H9 (cell line): Measurements from ENCODE around the gene KLHDC7A. TPM values are rescaled to one million over a fixed set of nuclear protein-coding genes. Genes with fewer than 3 reads are reported as not detected.

Experiments
- DNase-seq: peaks from one replicate; pipeline ENCODE4 v3.0.0-alpha.2; 2017
- H2AFZ ChIP-seq: one replicate; pipeline ENCODE4 v1.6.1; 2013; ENCODE audit warnings: mild to moderate bottlenecking, low read length, control low read depth, moderate library complexity
- H2AK5ac ChIP-seq: 2 replicates; pipeline ENCODE4 v1.6.1; 2013; ENCODE audit warnings: low read length, control low read depth, mixed read lengths; ENCODE audit not compliant: insufficient read length
- H2BK120ac ChIP-seq: one replicate; pipeline ENCODE4 v1.6.1; 2013; ENCODE audit warnings: low read depth, mild to moderate bottlenecking, low read length, control low read depth, inconsistent platforms; ENCODE audit not compliant: poor library complexity, severe bottlenecking
- H2BK12ac ChIP-seq: 2 replicates; pipeline ENCODE4 v1.6.1; 2013; ENCODE audit warnings: low read length, control low read depth, mixed read lengths, low read depth; ENCODE audit not compliant: insufficient read length
- H2BK15ac ChIP-seq: 2 replicates; pipeline ENCODE4 v1.6.1; 2013; ENCODE audit warnings: low read depth, low read length, control low read depth
- H2BK20ac ChIP-seq: one replicate; pipeline ENCODE4 v1.6.1; 2013; ENCODE audit warnings: low read depth, mild to moderate bottlenecking, low read length, control low read depth, inconsistent platforms; ENCODE audit not compliant: poor library complexity, severe bottlenecking
- H2BK5ac ChIP-seq: 2 replicates; pipeline ENCODE4 v1.6.1; 2013; ENCODE audit warnings: low read length, control low read depth, mixed read lengths; ENCODE audit not compliant: insufficient read length
- H3K14ac ChIP-seq: 2 replicates; pipeline ENCODE4 v1.6.1; 2013; ENCODE audit warnings: low read length, control low read depth; ENCODE audit not compliant: insufficient read depth
- H3K18ac ChIP-seq: 2 replicates; pipeline ENCODE4 v1.6.1; 2013; ENCODE audit warnings: low read depth, mild to moderate bottlenecking, mixed read lengths, low read length, control low read depth; ENCODE audit not compliant: insufficient read length
- H3K23ac ChIP-seq: 2 replicates; pipeline ENCODE4 v1.6.1; 2013; ENCODE audit warnings: low read length, control low read depth, mixed read lengths, low read depth; ENCODE audit not compliant: insufficient read length
- H3K23me2 ChIP-seq: 2 replicates; pipeline ENCODE4 v1.6.1; 2013; ENCODE audit warnings: low read depth, mild to moderate bottlenecking, mixed read lengths, low read length, control low read depth; ENCODE audit not compliant: insufficient read length, poor library complexity, severe bottlenecking
- H3K27ac ChIP-seq: 2 replicates; pipeline ENCODE4 v1.5.1; 2013; ENCODE audit warnings: low read length, control low read depth, mixed read lengths, low read depth; ENCODE audit not compliant: insufficient read length
- H3K27me3 ChIP-seq: 2 replicates; pipeline ENCODE4 v1.6.1; 2013; ENCODE audit warnings: low read length, control low read depth, inconsistent platforms; ENCODE audit not compliant: insufficient read depth
- H3K4ac ChIP-seq: 2 replicates; pipeline ENCODE4 v1.6.1; 2013; ENCODE audit warnings: low read depth, mild to moderate bottlenecking, control low read depth, inconsistent platforms, low read length, moderate library complexity
- H3K4me1 ChIP-seq: 2 replicates; pipeline ENCODE4 v1.6.1; 2013; ENCODE audit warnings: low read length, control low read depth, inconsistent platforms; ENCODE audit not compliant: insufficient read depth
- H3K4me2 ChIP-seq: 2 replicates; pipeline ENCODE4 v1.6.1; 2013; ENCODE audit warnings: low read length, control low read depth, mixed read lengths; ENCODE audit not compliant: insufficient read length, insufficient read depth
- H3K56ac ChIP-seq: 2 replicates; pipeline ENCODE4 v1.6.1; 2013; ENCODE audit warnings: low read depth, mild to moderate bottlenecking, mixed read lengths, low read length, control low read depth; ENCODE audit not compliant: insufficient read length
- H3K79me1 ChIP-seq: 2 replicates; pipeline ENCODE4 v1.6.1; 2013; ENCODE audit warnings: low read depth, mild to moderate bottlenecking, moderate library complexity, low read length, control low read depth, inconsistent platforms; ENCODE audit not compliant: insufficient read depth, poor library complexity, severe bottlenecking
- H3K79me2 ChIP-seq: 2 replicates; pipeline ENCODE4 v1.6.1; 2013; ENCODE audit warnings: low read length, control low read depth, inconsistent platforms; ENCODE audit not compliant: insufficient read depth
- H3K9ac ChIP-seq: 2 replicates; pipeline ENCODE4 v1.6.1; 2013; ENCODE audit warnings: low read length, control low read depth, mixed read lengths; ENCODE audit not compliant: insufficient read length; ENCODE audit errors: extremely low read depth
- H3K9me3 ChIP-seq: one replicate; pipeline ENCODE4 v1.6.1; 2013; ENCODE audit warnings: low read depth, low read length, inconsistent platforms; ENCODE audit not compliant: control insufficient read depth
- H3T11ph ChIP-seq: one replicate; pipeline ENCODE4 v1.6.1; 2013; ENCODE audit warnings: mild to moderate bottlenecking, low read length, control low read depth, inconsistent platforms
- H4K20me1 ChIP-seq: one replicate; pipeline ENCODE4 v1.6.1; 2013; ENCODE audit not compliant: control insufficient read depth, insufficient read length, insufficient read depth
- H4K5ac ChIP-seq: 2 replicates; pipeline ENCODE4 v1.6.1; 2013; ENCODE audit warnings: low read depth, mild to moderate bottlenecking, mixed read lengths, low read length, control low read depth; ENCODE audit not compliant: insufficient read length
- H4K8ac ChIP-seq: replicated peaks from 2 replicates; pipeline ENCODE4 v1.6.1; 2013; ENCODE audit warnings: low read length, control low read depth, mixed read lengths, low read depth; ENCODE audit not compliant: insufficient read length
- H4K91ac ChIP-seq: 2 replicates; pipeline ENCODE4 v1.6.1; 2013; ENCODE audit warnings: low read depth, mild to moderate bottlenecking, moderate library complexity, mixed read lengths, low read length, control low read depth; ENCODE audit not compliant: insufficient read length
- H3K27ac Mint-ChIP-seq, 3 experiments: 2 replicates in 2 of 3; 3 replicates in 1 of 3; pipeline ENCODE4 v1.8.0; 2020 to 2021; ENCODE audit warnings: mixed read lengths in 3 of 3, mild to moderate bottlenecking in 1 of 3, moderate library complexity in 1 of 3
- H3K27me3 Mint-ChIP-seq: 2 replicates; pipeline ENCODE4 v1.8.0; 2021; ENCODE audit warnings: low read depth, mild to moderate bottlenecking, moderate library complexity, mixed read lengths
- H3K36me3 Mint-ChIP-seq, 3 experiments: 2 replicates in 2 of 3; 3 replicates in 1 of 3; pipeline ENCODE4 v1.8.0; 2020 to 2021; ENCODE audit warnings: low read depth in 3 of 3, mixed read lengths in 3 of 3; ENCODE audit not compliant: insufficient read depth in 1 of 3
- H3K4me1 Mint-ChIP-seq, 2 experiments: 2 replicates each; pipeline ENCODE4 v1.8.0; 2020; ENCODE audit warnings: mixed read lengths in 2 of 2
- H3K4me3 Mint-ChIP-seq, 2 experiments: 2 replicates in 1 of 2; 3 replicates in 1 of 2; pipeline ENCODE4 v1.8.0; 2020 to 2021; ENCODE audit warnings: mild to moderate bottlenecking in 2 of 2, mixed read lengths in 2 of 2, moderate library complexity in 1 of 2
- H3K9me3 Mint-ChIP-seq, 2 experiments: 2 replicates in 1 of 2; 3 replicates in 1 of 2; pipeline ENCODE4 v1.8.0; 2020; ENCODE audit warnings: mild to moderate bottlenecking in 2 of 2, mixed read lengths in 2 of 2, moderate library complexity in 1 of 2
- CTCF ChIP-seq: fragments of 200-600 bp; sonication (generic); conservative IDR thresholded peaks from 3 replicates; pipeline ENCODE4 v1.8.0; 2021; ENCODE audit warnings: antibody characterized with exemption, mild to moderate bottlenecking
- WGBS: extraction: QIAGEN DNeasy Blood & Tissue Kit; methylation state at CpG from one replicate; pipeline ENCODE4 v1.1.7; 2013; ENCODE audit warnings: missing lambda C conversion rate, low lambda C conversion rate, mixed read lengths; ENCODE audit not compliant: insufficient read length; ENCODE audit errors: extremely low coverage; 5-methylcytosine and 5-hydroxymethylcytosine counted together
- total RNA-seq: library from RNA; stranded (reverse); gene quantifications from 2 replicates; pipeline ENCODE4 v1.2.1, GENCODE V29; 2021

KLHDC7A gene
- total RNA-seq, 1 experiment from 2014 or later = 11.4 TPM

GRCh38 chr1:18512883-18513282 is 32.2 kb downstream of the KLHDC7A start:
- H3K4ac ChIP-seq = no peak overlapping the region
- Mint-ChIP-seq H3K4me1 (peaks cover 10 to 13% of the 10 kb centered on the region in 2 experiments), H3K9me3 (peaks cover 23 to 30% of the 10 kb centered on the region in 2 experiments), H3K27me3 (no peaks in the 10 kb centered on the region; the same call in 1 of the 2 replicates), H3K4me3 (no peak overlapping the region), H3K27ac (no peak overlapping the region), H3K36me3 (peaks cover 0 to 12% (median 4%) of the 10 kb centered on the region in 3 experiments; a peak in 4 of 7 replicates)
- H2BK20ac ChIP-seq = no peak overlapping the region
- H4K91ac ChIP-seq = no peak overlapping the region
- H3K23ac ChIP-seq = no peak overlapping the region
- H3K27ac ChIP-seq = no peak overlapping the region
- H4K5ac ChIP-seq = no peak overlapping the region
- no peak for DNase-seq
- H3K4me2 ChIP-seq = no peak overlapping the region
- H4K8ac ChIP-seq = no peak overlapping the region
- no peaks in the 10 kb centered on the region for H3K79me2 ChIP-seq
- H3K79me1 ChIP-seq = no peaks in the 10 kb centered on the region
- no CpG with 5 or more reads among the region's 9 CpGs for WGBS
- no peak overlapping the region for H2BK120ac ChIP-seq
- H2AFZ ChIP-seq = no peak overlapping the region
- H3K18ac ChIP-seq = no peak overlapping the region
- H3T11ph ChIP-seq = no peak overlapping the region
- no peaks in the 10 kb centered on the region for H3K27me3 ChIP-seq
- H2BK15ac ChIP-seq = no peak overlapping the region
- TF ChIP-seq CTCF = no peak
- H3K56ac ChIP-seq = no peak overlapping the region
- H3K9ac ChIP-seq = no peak overlapping the region
- no peaks in the 10 kb centered on the region for H3K9me3 ChIP-seq
- H2BK12ac ChIP-seq = no peak overlapping the region
- H3K4me1 ChIP-seq = no peaks in the 10 kb centered on the region; the same call in 1 of the 2 replicates
- H2BK5ac ChIP-seq = no peak overlapping the region
- no peaks in the 10 kb centered on the region for H4K20me1 ChIP-seq
- H3K23me2 ChIP-seq = no peaks in the 10 kb centered on the region
- no peak overlapping the region for H2AK5ac ChIP-seq
- no peak overlapping the region for H3K14ac ChIP-seq
